HepG2 (cell line): ENCODE data around the gene DSCAML1. TPM values are rescaled to one million over a fixed set of nuclear protein-coding genes. Genes with fewer than 3 reads are reported as not detected.

Experiments
- ATAC-seq: fragments of 200-7000 bp; cut with Tn5 transposase; 3 replicates; pipeline ENCODE4 v1.9.1; 2020; ENCODE audit warnings: mild to moderate bottlenecking, moderate library complexity
- BruUV-seq: library from RNA; stranded (reverse); fragments of 400-500 nt; replicated peaks from 2 replicates; lab custom pipeline; 2021; lab: Mats Ljungman, UMichigan
- CTCF ChIA-PET: fragments of 300-600 bp; formaldehyde crosslinking; extraction: SDS; loops from one replicate; lab custom pipeline; 2021; ENCODE audit warnings: low total read pairs, inconsistent platforms, low intra/inter-chr PET ratio; lab: Yijun Ruan, JAX
- POLR2A ChIA-PET: fragments of 350-600 bp; sonication (Branson Sonifier 250); formaldehyde crosslinking; loops from one replicate; lab custom pipeline; 2020; ENCODE audit warnings: antibody characterized with exemption, inconsistent platforms; lab: Yijun Ruan, JAX
- DNase-seq: peaks from one replicate; pipeline ENCODE4 v3.0.0-alpha.2; 2015; ENCODE audit warnings: low spot score
- FAIRE-seq: peaks from 3 replicates; lab custom pipeline; 2011; peaks lifted over from hg19 to GRCh38; lab: Jason Lieb, UNC
- H2AFZ ChIP-seq: one replicate; pipeline ENCODE4 v1.6.1; 2011; ENCODE audit warnings: low read length, inconsistent platforms
- H3K27ac ChIP-seq: fragments of 300-600 bp; 3 replicates; pipeline ENCODE4 v1.8.0; 2011; ENCODE audit warnings: mixed run types, mild to moderate bottlenecking, mixed read lengths, low read length, inconsistent platforms; ENCODE audit not compliant: insufficient read depth; ENCODE audit errors: extremely low read length
- H3K27me3 ChIP-seq, 2 experiments: fragments of 200-600 bp in 1 of 2; 2 replicates in 1 of 2; 3 replicates in 1 of 2; pipeline versions ENCODE4 v1.6.0 to v1.8.0; 2011; ENCODE audit warnings: low read length in 2 of 2, mild to moderate bottlenecking in 2 of 2, moderate library complexity in 2 of 2, inconsistent platforms in 1 of 2; ENCODE audit not compliant: insufficient read depth in 2 of 2, control insufficient read depth in 1 of 2
- H3K36me3 ChIP-seq, 2 experiments: fragments of 200-600 bp in 1 of 2; replicated peaks in 1 of 2; 2 replicates in 1 of 2; 3 replicates in 1 of 2; pipeline versions ENCODE4 v1.5.1 to v1.8.0; 2011; ENCODE audit warnings: low read length in 2 of 2, inconsistent platforms in 1 of 2; ENCODE audit not compliant: insufficient read depth in 2 of 2, control insufficient read depth in 1 of 2
- H3K4me1 ChIP-seq: 2 replicates; pipeline ENCODE4 v1.5.1; 2012; ENCODE audit warnings: low read length, inconsistent platforms; ENCODE audit not compliant: insufficient read depth
- H3K4me2 ChIP-seq: 2 replicates; pipeline ENCODE4 v1.6.0; 2011; ENCODE audit warnings: low read depth, low read length, inconsistent platforms
- H3K4me3 ChIP-seq, 3 experiments: fragments of 200-600 bp in 1 of 3; sonication (generic), shearing (Covaris generic) in 1 of 3; replicated peaks in 1 of 3; 2 replicates each; pipeline ENCODE4 v1.5.1; 2011 to 2016; ENCODE audit warnings: low read length in 3 of 3, inconsistent platforms in 2 of 3, low read depth in 2 of 3, mild to moderate bottlenecking in 2 of 3, control low read depth in 1 of 3, mixed read lengths in 1 of 3; ENCODE audit not compliant: insufficient read depth in 1 of 3
- H3K79me2 ChIP-seq: one replicate; pipeline ENCODE4 v1.6.1; 2011; ENCODE audit warnings: low read length, inconsistent platforms; ENCODE audit not compliant: insufficient read depth
- H3K9ac ChIP-seq: 2 replicates; pipeline ENCODE4 v1.6.0; 2011; ENCODE audit warnings: mild to moderate bottlenecking, low read depth, low read length, inconsistent platforms; ENCODE audit not compliant: insufficient read depth
- H3K9me3 ChIP-seq: 2 replicates; pipeline ENCODE4 v1.5.1; 2012; ENCODE audit warnings: mild to moderate bottlenecking, low read length
- H4K20me1 ChIP-seq: 2 replicates; pipeline ENCODE4 v1.6.0; 2011; ENCODE audit warnings: inconsistent platforms, mild to moderate bottlenecking, low read length, moderate library complexity; ENCODE audit not compliant: insufficient read depth
- FOXP1 ChIP-seq, 2 experiments: fragments of 450-650 bp in 1 of 2; IDR thresholded peaks; 2 replicates each; pipeline ENCODE4 v1.6.1; 2017 to 2018; ENCODE audit warnings: antibody characterized with exemption in 1 of 2
- KLF11 ChIP-seq: IDR thresholded peaks from 2 replicates; pipeline ENCODE4 v1.6.1; 2016; ENCODE audit warnings: missing compliant biosample characterization
- POLR2AphosphoS2 ChIP-seq: IDR thresholded peaks from 2 replicates; pipeline ENCODE4 v1.6.1; 2011; ENCODE audit warnings: low read depth, low read length, improper control_type of control experiment
- ZNF552 ChIP-seq: sonication (generic); formaldehyde crosslinking; IDR thresholded peaks from 2 replicates; pipeline ENCODE4 v1.9.0; 2022; ENCODE audit warnings: missing genetic modification reagents, mild to moderate bottlenecking, borderline replicate concordance
- ZNF674 ChIP-seq: sonication (generic); formaldehyde crosslinking; IDR thresholded peaks from 2 replicates; pipeline ENCODE4 v1.5.0; 2020; ENCODE audit warnings: low read depth, mild to moderate bottlenecking, missing genetic modification reagents
- ZNF7 ChIP-seq: IDR thresholded peaks from 2 replicates; pipeline ENCODE4 v1.6.1; 2016; ENCODE audit warnings: missing biosample characterization, missing genetic modification reagents
- WGBS: methylation state at CpG from one replicate; pipeline ENCODE4 v1.1.6; 2017; ENCODE audit warnings: low lambda C conversion rate; 5-methylcytosine and 5-hydroxymethylcytosine counted together
- in situ Hi-C: cut with HindIII; loops from 2 replicates; pipeline ENCODE4 v1.10.0; 2017; ENCODE audit warnings: low pct_unique_long_range_greater_than_20kb; ENCODE audit not compliant: extremely low pct_ligation_motif_present
- intact Hi-C: fragments of 100-400 bp; cut with micrococcal nuclease; formaldehyde crosslinking; loops from one replicate; pipeline ENCODE4 v1.10.0; 2022; ENCODE audit not compliant: unreplicated experiment
- polyA plus RNA-seq, 8 experiments: library from polyadenylated mRNA; depleted of rRNA in 3 of 8; stranded (reverse) in 7 of 8; unstranded in 1 of 8; fragments of >200 nt; fragmentation: Illumina TruSeq in 4 of 8; extraction: Trizol in 4 of 8; gene quantifications; 2 replicates each; pipeline versions ENCODE4 v1.2.1 to v1.2.3, GENCODE V29; 2011 to 2016; ENCODE audit warnings: low read depth in 4 of 8, missing spikeins in 1 of 8, mixed read lengths in 1 of 8; ENCODE audit not compliant: insufficient read depth in 1 of 8
- total RNA-seq, 5 experiments: library from RNA; depleted of rRNA; stranded (reverse); fragments of >200 nt; fragmentation: Illumina TruSeq; extraction: Trizol; gene quantifications; 2 replicates each; pipeline ENCODE4 v1.2.3, GENCODE V29; 2016; ENCODE audit warnings: low read depth in 1 of 5
- TF ChIP-seq, protein P1 (sequence below): IDR thresholded peaks from 2 replicates; pipeline ENCODE4 v1.6.1; 2012; ENCODE audit warnings: inconsistent platforms
- TF ChIP-seq, protein P2 (sequence below): sonication (generic); formaldehyde crosslinking; IDR thresholded peaks from 2 replicates; pipeline ENCODE4 v1.5.1; 2020; ENCODE audit warnings: missing genetic modification reagents, mild to moderate bottlenecking, borderline replicate concordance
- TF ChIP-seq, protein P3 (sequence below), 2 experiments: sonication (generic) in 1 of 2; formaldehyde crosslinking in 1 of 2; IDR thresholded peaks; 2 replicates each; pipeline versions ENCODE4 v1.6.1 to v1.9.0; 2014 to 2022; ENCODE audit warnings: antibody characterized with exemption in 1 of 2, borderline replicate concordance in 1 of 2, inconsistent platforms in 1 of 2, low read depth in 1 of 2, missing genetic modification reagents in 1 of 2

DSCAML1 gene
- total and polyA plus RNA-seq, 2 of the 13 experiments (the other 11 are each of a cell fraction or from before 2014, with no cell fraction given) = 0.29 to 0.40 TPM

DNA sequence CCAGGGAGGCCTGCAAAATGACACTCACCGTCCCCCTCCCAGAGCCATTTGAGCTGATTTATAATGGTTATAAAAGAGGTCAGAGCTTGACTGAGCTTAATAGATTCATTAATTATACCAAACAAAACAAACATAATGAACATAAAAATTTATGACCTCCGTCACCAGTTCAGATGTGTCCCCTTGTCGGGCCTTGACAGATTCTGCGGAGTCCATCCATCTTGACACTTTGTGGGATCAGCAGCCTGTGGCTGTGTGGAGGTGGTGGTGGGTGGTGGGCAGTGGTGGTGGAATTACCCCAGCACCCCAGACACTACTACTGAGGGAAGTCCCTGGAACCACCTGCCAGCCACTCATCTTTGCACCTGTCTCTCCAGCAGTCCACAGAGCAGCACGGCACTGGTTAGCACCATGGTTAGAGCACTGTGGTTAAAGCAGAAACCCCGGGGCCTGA is 83.5 kb downstream of the DSCAML1 start:
- TF ChIP-seq FOXP1 (IDR thresholded peaks at IDR 0.05) (no peak), FOXP1 (CRISPR knock-in tag; IDR thresholded peaks at IDR 0.05) (no peak), ZNF674 (no peak), KLF11 (CRISPR knock-in tag) (no peak), ZNF7 (CRISPR knock-in tag) (no peak), POLR2AphosphoS2 (no peak), ZNF552 (CRISPR knock-in tag) (no peak)
- TF ChIP-seq, protein P1, sequence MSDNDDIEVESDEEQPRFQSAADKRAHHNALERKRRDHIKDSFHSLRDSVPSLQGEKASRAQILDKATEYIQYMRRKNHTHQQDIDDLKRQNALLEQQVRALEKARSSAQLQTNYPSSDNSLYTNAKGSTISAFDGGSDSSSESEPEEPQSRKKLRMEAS = no peak
- TF ChIP-seq, protein P2, sequence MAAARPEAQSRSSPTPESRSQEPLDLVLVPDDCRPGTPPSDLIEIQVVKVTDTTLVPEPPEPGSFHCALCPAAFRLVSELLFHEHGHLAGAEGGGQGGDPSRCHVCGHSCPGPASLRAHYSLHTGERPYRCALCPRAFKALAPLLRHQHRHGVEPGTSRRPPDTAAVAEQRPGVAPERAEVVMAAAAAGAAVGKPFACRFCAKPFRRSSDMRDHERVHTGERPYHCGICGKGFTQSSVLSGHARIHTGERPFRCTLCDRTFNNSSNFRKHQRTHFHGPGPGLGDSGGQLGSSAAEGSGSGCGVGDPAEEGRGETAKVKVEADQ (CRISPR knock-in tag) = no peak
- TF ChIP-seq, protein P3, sequence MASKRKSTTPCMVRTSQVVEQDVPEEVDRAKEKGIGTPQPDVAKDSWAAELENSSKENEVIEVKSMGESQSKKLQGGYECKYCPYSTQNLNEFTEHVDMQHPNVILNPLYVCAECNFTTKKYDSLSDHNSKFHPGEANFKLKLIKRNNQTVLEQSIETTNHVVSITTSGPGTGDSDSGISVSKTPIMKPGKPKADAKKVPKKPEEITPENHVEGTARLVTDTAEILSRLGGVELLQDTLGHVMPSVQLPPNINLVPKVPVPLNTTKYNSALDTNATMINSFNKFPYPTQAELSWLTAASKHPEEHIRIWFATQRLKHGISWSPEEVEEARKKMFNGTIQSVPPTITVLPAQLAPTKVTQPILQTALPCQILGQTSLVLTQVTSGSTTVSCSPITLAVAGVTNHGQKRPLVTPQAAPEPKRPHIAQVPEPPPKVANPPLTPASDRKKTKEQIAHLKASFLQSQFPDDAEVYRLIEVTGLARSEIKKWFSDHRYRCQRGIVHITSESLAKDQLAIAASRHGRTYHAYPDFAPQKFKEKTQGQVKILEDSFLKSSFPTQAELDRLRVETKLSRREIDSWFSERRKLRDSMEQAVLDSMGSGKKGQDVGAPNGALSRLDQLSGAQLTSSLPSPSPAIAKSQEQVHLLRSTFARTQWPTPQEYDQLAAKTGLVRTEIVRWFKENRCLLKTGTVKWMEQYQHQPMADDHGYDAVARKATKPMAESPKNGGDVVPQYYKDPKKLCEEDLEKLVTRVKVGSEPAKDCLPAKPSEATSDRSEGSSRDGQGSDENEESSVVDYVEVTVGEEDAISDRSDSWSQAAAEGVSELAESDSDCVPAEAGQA (IDR thresholded peaks at IDR 0.05; ENCODE audit: low read depth) = no peak
- TF ChIP-seq, protein P3 (CRISPR knock-in tag; IDR thresholded peaks at IDR 0.05; ENCODE audit: borderline replicate concordance) = no peak
- FAIRE-seq (no peak), ATAC-seq (no peak), DNase-seq (no peak)
- Histone ChIP-seq H3K79me2 (no peaks in the 10 kb centered on the region), H3K9ac (no peak overlapping the region), H3K4me2 (no peak overlapping the region), H3K4me1 (peaks cover 16% of the 10 kb centered on the region), H3K27me3 (peaks cover 5 to 17% of the 10 kb centered on the region in 2 experiments; a peak in 3 of 5 replicates), H2AFZ (no peak overlapping the region), H4K20me1 (peaks cover 4% of the 10 kb centered on the region; the same call in 1 of the 2 replicates), H3K4me3 (no peak overlapping the region), H3K27ac (no peak overlapping the region), H3K36me3 (no peaks in the 10 kb centered on the region), H3K9me3 (no peaks in the 10 kb centered on the region)
- no TSS peak for BruUV-seq
- CTCF ChIA-PET = no interaction called here
- intact Hi-C loops (no loop called here), in situ Hi-C loops (no loop called here)
- POLR2A ChIA-PET = no interaction called here
- 75% methylated on average over 6 of the region's 6 CpGs for WGBS
